ENCODE results near the gene WNT7B. TPM values are rescaled to one million over a fixed set of nuclear protein-coding genes. Genes with fewer than 3 reads are reported as not detected.

WNT7B gene
- total and polyA plus RNA-seq, 8 donors: 0.06 to 2.0 TPM; not detected in 6

GRCh38 chr22:45930324-45930723 is 46.6 kb downstream of the WNT7B start:
- no peak for DNase-seq
- no peak for TF ChIP-seq POLR2A (IDR thresholded peaks at IDR 0.05)
- no peak for TF ChIP-seq EP300 (IDR thresholded peaks at IDR 0.05)
- no peak for TF ChIP-seq CTCF (IDR thresholded peaks at IDR 0.05)
- TF ChIP-seq POLR2AphosphoS5 (IDR thresholded peaks at IDR 0.05): no peak
- peaks cover 0 to 55% (median 25%) of the 10 kb centered on the region in 3 donors for H3K27me3 ChIP-seq

DNA sequence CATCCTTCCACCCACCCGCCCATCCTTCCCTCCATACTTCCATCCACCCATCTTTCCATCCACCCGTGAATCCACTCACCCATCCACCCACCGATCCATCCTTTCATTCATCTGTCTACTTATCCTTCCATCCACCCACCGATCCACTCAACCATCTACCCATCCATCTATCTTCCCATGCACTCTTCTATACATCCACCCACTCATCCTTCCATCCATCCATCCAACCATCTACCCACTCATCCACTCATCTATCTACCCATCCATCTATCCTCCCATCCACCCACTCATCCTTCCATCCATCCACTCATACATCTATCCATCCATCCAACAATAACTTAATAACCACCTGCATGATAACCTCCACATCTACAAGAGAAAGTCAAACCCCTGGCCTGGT is 47.3 kb downstream of the WNT7B start:
- no peaks in the 10 kb centered on the region for H3K9me3 ChIP-seq
- 85 to 96% (median 92%) methylated on average over 4 of the region's 4 CpGs for WGBS, 5 donors
- no peak overlapping the region for H3K27ac ChIP-seq
- no peak overlapping the region for H3K4me3 ChIP-seq
- H3K4me1 ChIP-seq: peaks cover under 1 to 7% (median 6%) of the 10 kb centered on the region in 4 donors
- TF ChIP-seq EP300 (IDR thresholded peaks at IDR 0.05): no peak
- TF ChIP-seq CTCF (IDR thresholded peaks at IDR 0.05): no peak
- no peak for TF ChIP-seq POLR2AphosphoS5 (IDR thresholded peaks at IDR 0.05)
- TF ChIP-seq POLR2A (IDR thresholded peaks at IDR 0.05): no peak
- peaks cover 0 to 54% (median 18%) of the 10 kb centered on the region in 3 donors for H3K27me3 ChIP-seq
- H3K36me3 ChIP-seq: no peaks in the 10 kb centered on the region
- no peak for DNase-seq
- intact Hi-C loops (cut with DNase I; ENCODE audit: low total_unique reads): no loop called here

More at GRCh38 chr22:45930324-45930723, 46.6 kb downstream of the WNT7B start:
- H3K4me1 ChIP-seq: peaks cover 7 to 14% (median 12%) of the 10 kb centered on the region in 4 donors
- intact Hi-C loops (cut with DNase I; ENCODE audit: low total_unique reads): no loop called here
- H3K9me3 ChIP-seq: no peaks in the 10 kb centered on the region
- H3K27ac ChIP-seq: no peak overlapping the region
- no peaks in the 10 kb centered on the region for H3K36me3 ChIP-seq
- WGBS, 5 donors: 44 to 65% (median 56%) methylated on average over 9 to 14 of the region's 14 CpGs
- H3K4me3 ChIP-seq: no peak overlapping the region

GRCh38 chr22:45928726-45929368 is 48.1 kb downstream of the WNT7B start:
- no peaks in the 10 kb centered on the region for H3K36me3 ChIP-seq
- peaks cover 0 to 54% (median 10%) of the 10 kb centered on the region in 3 donors for H3K27me3 ChIP-seq
- no peak overlapping the region for H3K27ac ChIP-seq
- DNase-seq: no peak
- no peak for TF ChIP-seq CTCF (IDR thresholded peaks at IDR 0.05)
- TF ChIP-seq EP300 (IDR thresholded peaks at IDR 0.05): no peak
- TF ChIP-seq POLR2AphosphoS5 (IDR thresholded peaks at IDR 0.05): no peak
- no peak for TF ChIP-seq POLR2A (IDR thresholded peaks at IDR 0.05)
- H3K9me3 ChIP-seq: no peaks in the 10 kb centered on the region
- intact Hi-C loops (cut with DNase I; ENCODE audit: low total_unique reads): no loop called here
- H3K4me1 ChIP-seq: no peaks in the 10 kb centered on the region
- WGBS, 5 donors: 70 to 79% (median 74%) methylated on average over 9 to 10 of the region's 10 CpGs
- no peak overlapping the region for H3K4me3 ChIP-seq

- no peak for TF ChIP-seq EP300 (IDR thresholded peaks at IDR 0.05)
- TF ChIP-seq POLR2AphosphoS5 (IDR thresholded peaks at IDR 0.05): no peak
- no peak for TF ChIP-seq POLR2A (IDR thresholded peaks at IDR 0.05)
- no peak for TF ChIP-seq CTCF (IDR thresholded peaks at IDR 0.05)
- Histone ChIP-seq H3K27me3 (peaks cover 0 to 39% (median 0%) of the 10 kb centered on the region in 3 donors), H3K4me3 (no peak overlapping the region), H3K9me3 (no peaks in the 10 kb centered on the region), H3K27ac (no peak overlapping the region), H3K4me1 (no peaks in the 10 kb centered on the region), H3K36me3 (no peaks in the 10 kb centered on the region)
- WGBS, 5 donors: 70 to 91% (median 88%) methylated on average over 5 to 9 of the region's 9 CpGs
- intact Hi-C loops (cut with DNase I; ENCODE audit: low total_unique reads): no loop called here
- DNase-seq: no peak
Observed at GRCh38 chr22:45927059-45927458, 49.9 kb downstream of the WNT7B start.

Data from stomach (tissue), 9 donors.